Gastroesophageal sphincter (tissue), 3 donors: Measurements from ENCODE around the gene PLET1.

ENCODE experiments used
- EP300 ChIP-seq: sonication (generic); formaldehyde crosslinking; IDR thresholded peaks from one replicate; pipeline ENCODE4 v1.6.1; 2017; ENCODE audit warnings: antibody characterized with exemption, mild to moderate bottlenecking
- POLR2A ChIP-seq, 2 donors: fragments of 450-650 bp; IDR thresholded peaks; one replicate each; pipeline ENCODE4 v1.6.1; 2017; ENCODE audit warnings: antibody characterized with exemption in 2 of 2, mild to moderate bottlenecking in 2 of 2, moderate library complexity in 1 of 2
- POLR2AphosphoS5 ChIP-seq: sonication (generic); formaldehyde crosslinking; IDR thresholded peaks from one replicate; pipeline ENCODE4 v1.6.1; 2017; ENCODE audit warnings: antibody characterized with exemption
- TF ChIP-seq, protein P1 (sequence below), 4 experiments: fragments of 200-600 bp in 2 of 4; fragments of 450-650 bp in 2 of 4; sonication (generic) in 1 of 4; IDR thresholded peaks; one replicate each; pipeline ENCODE4 v1.5.1; 2017 to 2019; ENCODE audit warnings: antibody characterized with exemption in 4 of 4, mild to moderate bottlenecking in 2 of 4, moderate library complexity in 2 of 4

DNA sequence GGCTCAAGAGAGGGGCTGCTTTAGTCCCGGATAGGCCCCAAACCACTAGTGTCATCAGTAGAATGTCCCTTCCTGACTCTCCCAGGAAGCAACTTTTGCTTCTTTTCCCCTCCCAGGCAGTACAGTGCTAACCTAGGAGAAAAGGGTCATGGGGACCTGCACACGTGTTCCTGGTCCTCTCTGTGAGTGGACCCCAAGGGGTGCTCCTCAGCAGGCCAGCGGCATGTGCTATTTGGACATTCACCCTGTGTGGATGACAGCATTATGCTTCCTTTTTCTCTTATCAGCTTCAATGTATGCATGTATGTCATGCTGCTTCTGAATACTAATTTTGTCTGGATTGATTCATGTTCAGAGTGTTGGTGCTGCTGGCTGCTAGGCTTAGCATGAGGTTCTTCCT lies 18.1 kb upstream of the PLET1 start:
- TF ChIP-seq EP300 (no peak), POLR2A (IDR thresholded peaks at IDR 0.05) (no peak), POLR2AphosphoS5 (no peak)
- TF ChIP-seq, protein P1, sequence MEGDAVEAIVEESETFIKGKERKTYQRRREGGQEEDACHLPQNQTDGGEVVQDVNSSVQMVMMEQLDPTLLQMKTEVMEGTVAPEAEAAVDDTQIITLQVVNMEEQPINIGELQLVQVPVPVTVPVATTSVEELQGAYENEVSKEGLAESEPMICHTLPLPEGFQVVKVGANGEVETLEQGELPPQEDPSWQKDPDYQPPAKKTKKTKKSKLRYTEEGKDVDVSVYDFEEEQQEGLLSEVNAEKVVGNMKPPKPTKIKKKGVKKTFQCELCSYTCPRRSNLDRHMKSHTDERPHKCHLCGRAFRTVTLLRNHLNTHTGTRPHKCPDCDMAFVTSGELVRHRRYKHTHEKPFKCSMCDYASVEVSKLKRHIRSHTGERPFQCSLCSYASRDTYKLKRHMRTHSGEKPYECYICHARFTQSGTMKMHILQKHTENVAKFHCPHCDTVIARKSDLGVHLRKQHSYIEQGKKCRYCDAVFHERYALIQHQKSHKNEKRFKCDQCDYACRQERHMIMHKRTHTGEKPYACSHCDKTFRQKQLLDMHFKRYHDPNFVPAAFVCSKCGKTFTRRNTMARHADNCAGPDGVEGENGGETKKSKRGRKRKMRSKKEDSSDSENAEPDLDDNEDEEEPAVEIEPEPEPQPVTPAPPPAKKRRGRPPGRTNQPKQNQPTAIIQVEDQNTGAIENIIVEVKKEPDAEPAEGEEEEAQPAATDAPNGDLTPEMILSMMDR (IDR thresholded peaks at IDR 0.05), result no peak
